ENCODE results near the gene NFASC.

DNA sequence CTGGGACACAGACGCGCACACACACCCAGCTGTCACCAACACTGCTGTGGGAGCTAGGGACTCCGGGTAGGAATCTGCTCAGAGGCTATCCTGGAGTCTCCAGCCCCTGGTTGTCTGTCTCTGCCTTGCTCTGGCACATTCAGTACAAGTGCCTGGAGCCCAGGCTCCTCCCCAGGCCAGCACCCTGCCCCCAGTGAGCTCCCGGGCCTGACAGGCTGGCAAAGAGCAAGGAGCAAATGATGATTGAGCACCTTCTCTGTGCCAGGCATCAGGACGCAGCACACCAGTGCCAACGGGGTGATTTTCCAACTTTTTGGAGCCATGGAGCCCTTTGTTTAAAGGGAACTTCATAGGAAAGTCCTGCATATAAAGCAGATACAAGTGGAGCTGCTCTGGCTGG, 178.8 kb downstream of the NFASC start:
- TF ChIP-seq, protein P1, sequence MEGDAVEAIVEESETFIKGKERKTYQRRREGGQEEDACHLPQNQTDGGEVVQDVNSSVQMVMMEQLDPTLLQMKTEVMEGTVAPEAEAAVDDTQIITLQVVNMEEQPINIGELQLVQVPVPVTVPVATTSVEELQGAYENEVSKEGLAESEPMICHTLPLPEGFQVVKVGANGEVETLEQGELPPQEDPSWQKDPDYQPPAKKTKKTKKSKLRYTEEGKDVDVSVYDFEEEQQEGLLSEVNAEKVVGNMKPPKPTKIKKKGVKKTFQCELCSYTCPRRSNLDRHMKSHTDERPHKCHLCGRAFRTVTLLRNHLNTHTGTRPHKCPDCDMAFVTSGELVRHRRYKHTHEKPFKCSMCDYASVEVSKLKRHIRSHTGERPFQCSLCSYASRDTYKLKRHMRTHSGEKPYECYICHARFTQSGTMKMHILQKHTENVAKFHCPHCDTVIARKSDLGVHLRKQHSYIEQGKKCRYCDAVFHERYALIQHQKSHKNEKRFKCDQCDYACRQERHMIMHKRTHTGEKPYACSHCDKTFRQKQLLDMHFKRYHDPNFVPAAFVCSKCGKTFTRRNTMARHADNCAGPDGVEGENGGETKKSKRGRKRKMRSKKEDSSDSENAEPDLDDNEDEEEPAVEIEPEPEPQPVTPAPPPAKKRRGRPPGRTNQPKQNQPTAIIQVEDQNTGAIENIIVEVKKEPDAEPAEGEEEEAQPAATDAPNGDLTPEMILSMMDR (IDR thresholded peaks at IDR 0.05; ENCODE audit: insufficient read depth, low read depth, low read length), result no peak
- TF ChIP-seq EZH2 (IDR thresholded peaks at IDR 0.05; ENCODE audit: insufficient read depth, low read length), result no peak

All from astrocyte (in vitro differentiated cells and primary cell).